MCF 10A (cell line): Measurements from ENCODE around the gene TMEM184B. TPM values are rescaled to one million over a fixed set of nuclear protein-coding genes. Genes with fewer than 3 reads are reported as not detected.

Experiments used
- BruUV-seq: library from RNA; stranded (reverse); fragments of 400-500 nt; replicated peaks from 2 replicates; lab custom pipeline; 2021; lab: Mats Ljungman, UMichigan
- CTCF ChIA-PET: fragments of 300-600 bp; sonication (Branson Sonifier 250); formaldehyde crosslinking; extraction: SDS; loops from one replicate; lab custom pipeline; 2021; ENCODE audit warnings: antibody characterized with exemption, inconsistent platforms; lab: Yijun Ruan, JAX
- POLR2A ChIA-PET: fragments of 300-600, 350-650 bp; sonication (Branson Sonifier 250); formaldehyde crosslinking; extraction: SDS; loops from one replicate; lab custom pipeline; 2020; ENCODE audit warnings: antibody characterized with exemption, inconsistent platforms; lab: Yijun Ruan, JAX
- DNase-seq: peaks from one replicate; pipeline ENCODE4 v3.0.0-alpha.2; 2018; ENCODE audit not compliant: unreplicated experiment
- H3K27ac Mint-ChIP-seq: one replicate; pipeline ENCODE4 v1.8.0; 2022; ENCODE audit warnings: mild to moderate bottlenecking, low read depth, mixed read lengths; ENCODE audit not compliant: unreplicated experiment
- H3K27me3 Mint-ChIP-seq: one replicate; pipeline ENCODE4 v1.8.0; 2022; ENCODE audit warnings: mixed read lengths; ENCODE audit not compliant: insufficient read depth, unreplicated experiment
- H3K36me3 Mint-ChIP-seq: one replicate; pipeline ENCODE4 v1.8.0; 2022; ENCODE audit warnings: mild to moderate bottlenecking, moderate library complexity, mixed read lengths; ENCODE audit not compliant: insufficient read depth, unreplicated experiment
- H3K4me1 Mint-ChIP-seq: one replicate; pipeline ENCODE4 v1.8.0; 2022; ENCODE audit warnings: mixed read lengths; ENCODE audit not compliant: insufficient read depth, unreplicated experiment
- H3K4me3 Mint-ChIP-seq: one replicate; pipeline ENCODE4 v1.8.0; 2022; ENCODE audit warnings: mild to moderate bottlenecking, moderate library complexity, mixed read lengths; ENCODE audit not compliant: unreplicated experiment
- H3K9me3 Mint-ChIP-seq: one replicate; pipeline ENCODE4 v1.8.0; 2022; ENCODE audit warnings: mixed read lengths; ENCODE audit not compliant: unreplicated experiment
- intact Hi-C: fragments of 100-400 bp; cut with micrococcal nuclease; formaldehyde crosslinking; loops from 2 replicates; pipeline ENCODE4 v1.14.1; 2022
- total RNA-seq: library from RNA; stranded (reverse); gene quantifications from 2 replicates; pipeline ENCODE4 v1.2.3, GENCODE V29; 2022
- TF ChIP-seq, protein P1 (sequence below): fragments of 200-600 bp; IDR thresholded peaks from one replicate; pipeline ENCODE4 v1.8.0; 2022; ENCODE audit warnings: antibody characterized with exemption, mild to moderate bottlenecking; ENCODE audit not compliant: unreplicated experiment

The TMEM184B gene
- total RNA-seq, 1 experiment from 2014 or later = 58.7 TPM

- H3K27me3 Mint-ChIP-seq = no peaks in the 10 kb centered on the region
- POLR2A ChIA-PET = interaction anchor here (0.5 to 8.5 kb wide), 4 partner anchors 28 to 137 kb away, joined by 3 to 134 read pairs (median 4); partner anchors contain the start of gene MAFF
- BruUV-seq = no TSS peak
- peaks cover 6% of the 10 kb centered on the region for H3K36me3 Mint-ChIP-seq
- H3K4me3 Mint-ChIP-seq = peak overlapping the region; percentile 51
- CTCF ChIA-PET = interaction anchor here (1.5 to 1.6 kb wide), 2 partner anchors 53 to 123 kb away, joined by 3 to 6 read pairs; no protein-coding TSS in a partner anchor
- TF ChIP-seq, protein P1, sequence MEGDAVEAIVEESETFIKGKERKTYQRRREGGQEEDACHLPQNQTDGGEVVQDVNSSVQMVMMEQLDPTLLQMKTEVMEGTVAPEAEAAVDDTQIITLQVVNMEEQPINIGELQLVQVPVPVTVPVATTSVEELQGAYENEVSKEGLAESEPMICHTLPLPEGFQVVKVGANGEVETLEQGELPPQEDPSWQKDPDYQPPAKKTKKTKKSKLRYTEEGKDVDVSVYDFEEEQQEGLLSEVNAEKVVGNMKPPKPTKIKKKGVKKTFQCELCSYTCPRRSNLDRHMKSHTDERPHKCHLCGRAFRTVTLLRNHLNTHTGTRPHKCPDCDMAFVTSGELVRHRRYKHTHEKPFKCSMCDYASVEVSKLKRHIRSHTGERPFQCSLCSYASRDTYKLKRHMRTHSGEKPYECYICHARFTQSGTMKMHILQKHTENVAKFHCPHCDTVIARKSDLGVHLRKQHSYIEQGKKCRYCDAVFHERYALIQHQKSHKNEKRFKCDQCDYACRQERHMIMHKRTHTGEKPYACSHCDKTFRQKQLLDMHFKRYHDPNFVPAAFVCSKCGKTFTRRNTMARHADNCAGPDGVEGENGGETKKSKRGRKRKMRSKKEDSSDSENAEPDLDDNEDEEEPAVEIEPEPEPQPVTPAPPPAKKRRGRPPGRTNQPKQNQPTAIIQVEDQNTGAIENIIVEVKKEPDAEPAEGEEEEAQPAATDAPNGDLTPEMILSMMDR = no peak
- peaks cover 47% of the 10 kb centered on the region for H3K4me1 Mint-ChIP-seq
- H3K9me3 Mint-ChIP-seq = no peaks in the 10 kb centered on the region
- intact Hi-C loops = no loop called here
- DNase-seq = no peak
- H3K27ac Mint-ChIP-seq = peak overlapping the region; percentile 64
Observed at GRCh38 chr22:38175206-38176118, 97.3 kb downstream of the TMEM184B start.

DNA sequence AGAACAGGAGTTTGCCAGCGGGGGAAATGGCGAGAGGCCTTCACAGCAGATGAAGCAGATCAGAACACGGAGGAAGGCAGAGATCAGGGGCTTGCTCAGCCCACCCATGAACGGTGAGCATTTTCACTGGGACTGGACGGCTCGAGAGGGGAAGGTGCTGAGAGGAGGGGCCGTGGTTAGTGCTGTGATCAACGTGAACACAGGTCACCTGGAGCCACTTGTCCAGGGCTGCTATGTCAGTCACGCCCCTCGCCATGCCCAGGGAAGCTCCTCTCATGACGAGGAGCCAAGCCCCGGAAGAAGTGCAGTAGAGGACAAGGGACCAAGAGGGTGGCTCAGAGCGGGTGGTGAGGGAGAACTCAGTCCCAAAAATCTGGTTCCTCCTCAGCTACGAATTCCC is 98.2 kb downstream of the TMEM184B start:
- Mint-ChIP-seq H3K36me3 (peaks cover 6% of the 10 kb centered on the region), H3K9me3 (no peaks in the 10 kb centered on the region), H3K27ac (no peak overlapping the region), H3K27me3 (no peaks in the 10 kb centered on the region), H3K4me1 (peaks cover 39% of the 10 kb centered on the region), H3K4me3 (no peak overlapping the region)
- ChIA-PET POLR2A (interaction anchor here (0.5 to 1.1 kb wide), 3 partner anchors 29 to 134 kb away, joined by 3 to 6 read pairs (median 3); no protein-coding TSS in a partner anchor), CTCF (no interaction called here)
- intact Hi-C loops = no loop called here
- TF ChIP-seq, protein P1 = no peak
- DNase-seq = no peak
- BruUV-seq = no TSS peak

DNA sequence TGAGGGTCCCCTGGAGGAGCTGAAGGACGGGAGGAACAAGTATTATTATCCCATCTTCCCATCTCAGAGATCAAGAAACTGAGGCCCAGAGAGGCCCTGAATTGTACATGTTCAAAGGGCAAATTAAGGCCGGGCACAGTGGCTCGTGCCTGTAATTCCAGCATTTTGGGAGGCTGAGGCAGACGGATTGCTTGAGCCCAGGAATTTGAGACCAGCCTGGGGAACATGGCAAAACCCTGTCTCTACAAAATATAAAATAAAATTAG is 99.2 kb downstream of the TMEM184B start:
- Mint-ChIP-seq H3K4me3 (no peak overlapping the region), H3K9me3 (no peaks in the 10 kb centered on the region), H3K27ac (peak overlapping the region; percentile 68), H3K27me3 (no peaks in the 10 kb centered on the region), H3K4me1 (peaks cover 31% of the 10 kb centered on the region), H3K36me3 (peaks cover 6% of the 10 kb centered on the region)
- CTCF ChIA-PET = no interaction called here
- BruUV-seq = no TSS peak
- POLR2A ChIA-PET = interaction anchor here (1.4 kb wide), 1 partner anchor 8 kb away, joined by 5 read pairs; the partner anchor contains the start of gene PLA2G6
- intact Hi-C loops = no loop called here
- DNase-seq = no peak
- TF ChIP-seq, protein P1 = no peak
